ENCODE results near the gene DNAAF8.

DNA sequence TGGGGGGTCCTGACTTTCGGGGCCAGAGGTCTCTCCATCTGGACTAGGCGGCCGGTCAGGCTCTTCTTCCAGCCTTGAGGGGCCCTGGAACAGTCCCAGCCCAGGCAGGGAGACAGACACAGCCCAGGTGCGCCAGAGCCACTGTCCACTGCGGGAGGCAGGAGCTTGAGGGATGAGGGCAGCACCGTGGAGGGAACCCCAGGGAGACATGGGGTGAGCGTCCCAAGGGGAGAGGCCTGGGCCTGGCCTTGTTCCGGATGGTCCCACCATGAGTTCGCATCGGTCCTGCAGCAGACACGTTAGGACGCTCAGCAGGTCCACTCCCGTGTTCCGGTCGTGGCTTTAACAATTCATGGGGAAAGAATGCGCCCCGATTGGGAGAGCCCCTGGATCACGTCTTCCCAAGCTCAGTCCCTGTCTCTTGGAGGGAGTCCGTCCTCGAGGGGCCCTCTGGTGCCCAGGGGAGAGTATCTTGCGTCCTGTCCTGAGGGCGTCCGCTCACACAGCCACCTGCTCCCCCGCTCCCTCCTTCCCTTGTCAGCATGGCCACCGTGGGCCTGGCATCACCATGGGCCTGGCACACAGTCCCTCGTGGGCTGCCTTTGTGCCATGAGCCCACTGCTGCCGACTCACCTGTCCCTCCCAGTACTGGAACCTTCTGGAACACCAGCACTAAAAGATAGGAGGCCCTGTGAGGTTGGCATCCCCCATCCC lies 47.7 kb upstream of the DNAAF8 start:
- no peak for TF ChIP-seq POLR2A (IDR thresholded peaks at IDR 0.05; ENCODE audit: low read length)
- TF ChIP-seq GATA1 (IDR thresholded peaks at IDR 0.05; ENCODE audit: low read depth, low read length): no peak
